ENCODE data around the gene HSPA1A.
"Not testable (repeated sequence)": the region's sequence is repeated elsewhere in the genome, so short reads cannot be mapped to it uniquely, and the experiment has no call there.

HSPA1A gene

DNA sequence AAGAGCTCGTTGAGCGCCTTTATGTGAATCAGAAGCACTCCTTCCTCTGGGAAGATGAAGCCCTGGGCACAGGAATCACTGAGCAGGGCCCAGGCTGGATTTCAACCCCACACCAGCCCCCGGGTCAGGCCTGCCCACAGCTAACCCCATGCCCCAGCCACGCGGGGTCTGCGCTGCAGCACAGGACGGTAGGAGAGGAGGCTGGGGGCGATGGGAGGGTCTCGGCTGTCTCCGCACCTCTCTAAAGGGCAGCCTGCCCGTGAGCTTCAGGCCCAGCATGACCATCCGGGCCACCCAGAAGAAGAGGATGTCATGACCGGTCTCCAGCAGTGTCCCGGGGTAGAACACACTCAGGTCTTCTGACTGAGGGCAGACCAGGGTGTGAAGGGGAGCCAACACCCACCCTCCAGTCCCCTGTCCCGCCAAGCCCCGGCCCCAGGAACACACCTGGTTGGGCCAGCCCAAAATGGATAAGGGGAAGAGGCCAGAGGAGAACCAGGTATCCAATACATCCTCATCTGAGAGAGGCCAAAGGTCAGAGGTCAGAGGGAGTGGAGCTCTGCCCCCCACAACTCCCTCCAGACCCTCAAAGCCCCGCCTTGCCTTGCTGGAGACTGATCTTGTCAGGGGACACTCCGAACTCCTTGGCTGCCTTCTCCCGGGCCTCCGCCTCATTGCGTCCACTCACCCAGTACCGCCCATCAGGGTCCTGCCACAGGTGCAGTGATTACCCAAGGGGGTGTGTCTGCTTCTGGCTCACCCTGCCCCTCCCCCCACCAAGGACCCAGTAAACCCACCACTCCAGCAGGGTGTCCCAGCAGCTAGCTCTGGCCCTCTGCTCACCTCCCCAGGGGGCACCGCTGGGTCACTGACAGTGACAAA is 33.9 kb upstream of the HSPA1A start:
- DNase-seq: no peak

DNA sequence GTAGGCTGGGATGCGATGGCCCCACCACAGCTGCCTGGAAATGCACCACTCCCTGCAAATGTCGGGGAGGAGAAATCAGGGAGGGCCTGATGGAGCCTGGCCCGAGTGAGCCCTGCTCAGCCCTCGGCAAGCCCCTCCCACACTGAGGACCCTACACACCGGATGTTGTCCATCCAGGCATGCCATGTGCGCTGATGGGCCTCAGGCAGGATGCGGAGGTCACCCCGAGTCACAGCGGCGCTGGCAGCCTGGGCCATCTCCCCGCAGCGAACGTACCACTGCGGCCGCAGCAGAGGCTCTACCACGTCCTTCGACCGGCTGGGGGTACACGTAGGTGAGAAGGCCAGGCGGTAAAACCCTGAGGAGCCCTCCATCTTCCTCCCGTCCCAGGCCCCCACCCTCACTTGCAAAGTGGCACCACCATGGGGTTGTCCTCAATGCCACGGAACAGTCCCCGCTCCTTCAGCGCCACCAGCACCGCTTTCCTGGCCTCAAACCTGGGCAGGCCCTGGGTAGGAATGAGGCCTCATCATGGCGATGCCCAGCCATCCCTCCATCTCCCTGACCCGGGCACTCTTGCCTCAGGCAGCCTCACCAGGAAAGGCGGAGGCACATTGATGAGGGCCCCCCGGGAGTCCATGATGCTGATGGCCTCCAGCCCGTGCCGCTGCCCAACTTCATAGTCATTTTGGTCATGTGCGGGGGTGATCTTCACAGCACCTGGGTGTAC is 33.1 kb upstream of the HSPA1A start:
- no peak for DNase-seq

DNA sequence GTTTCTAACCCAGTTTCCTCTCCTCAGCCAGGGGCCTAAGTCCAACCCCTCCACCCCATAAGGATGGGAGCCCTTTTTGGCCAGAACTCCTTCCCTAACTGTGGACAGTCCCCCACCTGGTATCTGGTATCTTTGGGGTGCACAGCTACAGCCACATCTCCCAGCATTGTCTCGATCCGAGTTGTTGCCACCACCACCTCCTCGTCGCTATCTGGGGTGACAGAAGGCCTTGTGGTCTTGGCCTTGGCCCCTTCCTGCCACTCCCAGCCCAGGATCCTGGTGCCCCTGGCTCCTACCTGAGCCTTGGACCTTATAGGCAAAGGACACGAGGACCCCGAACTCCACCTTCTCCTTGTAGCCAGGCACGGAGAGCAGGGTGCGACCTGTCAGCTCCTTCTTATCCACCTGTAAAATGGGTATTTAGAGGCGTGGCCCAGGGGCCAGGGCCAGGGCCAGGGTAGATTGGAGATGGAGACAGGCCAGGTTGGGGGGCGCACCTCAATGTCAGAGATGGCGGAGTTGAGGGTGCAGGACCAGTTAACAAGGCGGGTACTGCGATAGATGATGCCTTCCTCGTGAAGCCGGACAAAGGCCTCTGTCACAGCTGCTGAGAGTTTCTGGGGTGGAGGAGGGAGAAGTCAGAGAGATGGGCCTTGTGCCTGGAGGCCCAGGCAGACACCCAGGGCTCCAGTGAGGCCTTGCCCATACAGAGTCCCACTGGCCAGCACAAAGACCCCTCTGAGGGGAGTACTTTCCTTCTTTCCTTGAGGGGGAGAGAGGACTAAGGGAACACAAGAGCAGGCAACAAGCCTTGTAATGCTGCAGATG is 31.0 kb upstream of the HSPA1A start:
- DNase-seq: no peak

DNA sequence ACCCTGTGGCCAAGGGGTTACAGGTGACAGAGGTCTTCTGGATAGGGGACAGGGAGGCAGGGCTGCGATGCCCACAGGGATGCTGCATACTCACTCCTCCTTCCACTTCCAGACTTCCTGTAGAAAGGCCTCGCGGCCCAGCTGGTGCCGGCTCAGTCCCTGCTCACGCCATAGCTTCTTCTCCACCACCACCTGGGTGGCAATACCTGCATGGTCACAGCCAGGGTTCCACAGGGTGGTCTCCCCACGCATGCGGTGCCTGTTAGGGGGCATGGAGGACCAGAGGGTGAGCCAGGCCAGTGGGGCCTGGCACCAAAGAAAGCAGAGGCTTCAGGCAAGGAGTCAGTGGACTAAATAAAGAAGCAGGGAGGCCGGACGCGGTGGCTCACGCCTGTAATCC is 29.9 kb upstream of the HSPA1A start:
- no peak for DNase-seq

DNA sequence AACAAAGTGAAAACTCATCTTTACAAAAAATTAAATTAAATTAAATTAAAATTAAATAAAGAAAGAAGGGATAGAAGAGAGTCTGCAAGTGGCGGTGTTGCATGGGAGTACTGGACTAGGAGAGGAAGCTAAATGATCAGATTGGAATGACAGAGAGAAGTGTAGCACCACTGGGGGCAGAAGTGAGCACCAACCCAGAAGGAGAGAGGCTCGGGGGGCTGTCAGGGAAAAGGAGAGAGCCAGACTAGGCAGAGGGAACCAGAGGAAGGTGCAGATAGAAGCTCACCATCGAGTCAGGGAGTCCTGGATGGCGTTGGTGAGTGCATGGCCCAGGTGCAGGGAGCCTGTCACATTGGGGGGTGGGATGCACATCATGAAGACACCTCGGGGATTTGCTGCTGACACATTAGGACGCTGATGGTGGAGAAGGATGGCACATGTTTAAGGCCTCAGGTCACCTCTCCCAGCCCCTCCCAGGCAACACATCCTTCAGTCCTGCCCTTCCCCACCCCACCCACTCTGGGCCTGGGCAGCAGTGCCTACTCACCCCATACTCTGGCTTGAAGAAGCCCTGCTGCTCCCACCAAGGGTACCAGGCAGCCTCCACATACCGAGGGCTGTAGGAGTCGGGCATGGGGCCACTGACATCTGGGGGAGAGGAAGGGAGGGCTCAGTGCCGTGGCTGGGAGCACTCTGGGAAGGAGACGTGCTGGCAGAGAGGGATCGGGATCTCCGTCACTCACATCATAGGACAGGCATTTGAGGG is 23.8 kb upstream of the HSPA1A start:
- no peak for DNase-seq

DNA sequence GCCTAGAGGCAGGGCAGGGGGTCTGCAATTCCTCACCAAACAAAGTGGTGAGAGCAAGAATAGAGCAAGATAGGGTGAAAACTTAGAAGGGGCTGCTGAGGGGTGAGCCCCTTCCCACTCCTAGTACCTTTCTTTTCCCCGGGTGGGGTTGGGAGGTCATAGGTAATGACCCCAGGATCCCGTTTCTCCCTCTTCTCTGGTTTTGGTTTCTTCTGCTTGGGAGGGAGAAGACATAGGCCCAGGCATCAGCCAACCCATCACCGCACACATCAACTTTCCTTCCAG is 23.3 kb upstream of the HSPA1A start:
- no peak for DNase-seq

DNA sequence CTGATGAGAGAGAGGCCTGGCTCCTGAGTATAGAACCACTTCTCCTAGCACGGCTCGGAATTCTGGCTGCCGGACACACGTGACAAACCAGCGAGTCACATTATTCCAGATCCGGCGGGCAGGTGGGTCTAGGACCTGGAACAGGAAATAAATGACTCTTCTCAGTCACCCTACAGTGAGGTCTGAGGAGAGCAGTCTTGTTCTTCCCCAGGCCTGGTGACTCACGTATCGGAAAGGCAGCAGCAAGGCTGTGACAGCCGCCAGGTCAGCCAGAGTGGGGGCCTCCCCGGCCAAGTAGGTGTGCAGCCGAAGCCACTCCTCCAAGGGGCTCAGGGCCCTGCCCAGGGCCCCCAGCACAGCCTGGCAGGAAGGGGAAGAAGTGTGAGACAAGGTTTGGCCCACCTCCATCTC is 22.6 kb upstream of the HSPA1A start:
- no peak for DNase-seq

DNA sequence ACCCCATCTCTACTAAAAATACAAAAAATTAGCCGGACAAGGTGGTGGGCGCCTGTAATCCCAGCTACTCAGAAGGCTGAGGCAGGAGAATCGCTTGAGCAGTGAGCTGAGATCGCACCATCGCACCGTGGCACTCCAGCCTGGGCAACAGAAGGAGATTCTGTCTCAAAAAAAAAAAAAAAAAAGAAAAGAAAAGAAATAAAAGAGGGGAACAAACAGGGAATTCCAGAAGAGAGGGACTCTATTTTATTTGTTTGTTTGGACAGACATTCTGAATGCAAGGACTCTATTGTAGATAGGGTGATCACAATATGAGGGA is 21.5 kb upstream of the HSPA1A start:
- DNase-seq: not testable (repeated sequence)

DNA sequence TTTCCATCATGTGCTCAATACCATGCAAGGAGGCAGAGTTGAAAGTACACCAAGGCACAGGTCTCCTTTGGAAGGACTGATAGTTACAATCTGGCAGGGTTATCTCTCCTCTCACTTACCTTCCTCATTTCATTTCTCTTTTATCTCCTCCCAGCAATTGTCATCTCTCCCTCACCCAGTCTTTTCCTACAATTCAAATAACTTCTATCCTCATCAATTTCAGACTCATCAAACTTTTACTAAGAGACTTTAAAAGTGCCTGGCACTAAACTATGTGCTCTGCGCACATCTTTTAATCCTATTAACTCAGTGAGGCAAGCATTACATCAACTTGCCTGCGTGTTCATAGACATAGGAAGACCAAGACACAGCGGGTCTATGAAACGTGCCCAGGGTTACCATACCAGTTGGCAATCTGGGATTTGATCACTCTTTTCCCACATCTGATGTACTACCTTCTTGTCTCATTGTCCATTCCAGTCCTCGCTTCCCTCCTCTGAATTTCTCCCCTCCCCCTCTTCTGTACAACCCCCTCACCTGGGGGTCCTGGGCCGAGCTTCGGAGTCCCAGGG is 21.0 kb upstream of the HSPA1A start:
- DNase-seq: no peak

DNA sequence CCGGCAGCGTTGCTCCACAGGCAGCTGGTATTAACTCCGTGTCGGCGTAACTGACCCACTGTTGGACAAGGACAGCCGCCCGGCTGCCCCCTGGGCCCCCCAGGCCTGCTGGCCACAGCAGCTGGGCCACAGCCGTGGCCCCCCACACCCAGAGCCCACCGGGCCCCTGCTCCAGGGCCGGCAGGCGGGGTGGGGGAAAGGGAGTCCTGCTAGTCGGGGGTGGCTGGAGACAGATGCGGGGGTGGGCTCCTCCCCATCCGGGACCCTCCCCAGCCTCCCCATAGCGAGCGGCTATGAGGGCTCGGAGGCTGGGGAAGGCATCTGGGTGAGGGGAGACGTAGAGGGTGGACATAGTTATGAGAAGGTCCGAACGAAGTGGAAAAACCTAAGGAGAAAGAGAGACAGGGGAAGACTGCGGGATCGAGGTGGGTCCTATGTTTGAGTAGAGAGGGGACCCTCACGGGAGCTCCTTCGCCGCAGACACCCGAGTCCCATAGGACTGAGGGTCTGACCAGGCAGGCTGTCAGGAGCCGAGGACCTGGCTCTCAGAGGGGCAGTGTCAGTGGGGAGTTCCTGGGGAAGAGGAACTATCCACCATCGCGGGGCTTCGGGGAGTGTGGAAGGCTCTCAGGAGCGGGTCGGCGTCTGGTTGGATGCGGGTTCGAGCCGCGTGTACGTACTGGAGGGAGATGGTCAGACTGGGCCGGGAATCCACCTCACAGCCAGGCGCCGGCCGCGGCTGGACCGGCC is 20.3 kb upstream of the HSPA1A start:
- no peak for DNase-seq

DNA sequence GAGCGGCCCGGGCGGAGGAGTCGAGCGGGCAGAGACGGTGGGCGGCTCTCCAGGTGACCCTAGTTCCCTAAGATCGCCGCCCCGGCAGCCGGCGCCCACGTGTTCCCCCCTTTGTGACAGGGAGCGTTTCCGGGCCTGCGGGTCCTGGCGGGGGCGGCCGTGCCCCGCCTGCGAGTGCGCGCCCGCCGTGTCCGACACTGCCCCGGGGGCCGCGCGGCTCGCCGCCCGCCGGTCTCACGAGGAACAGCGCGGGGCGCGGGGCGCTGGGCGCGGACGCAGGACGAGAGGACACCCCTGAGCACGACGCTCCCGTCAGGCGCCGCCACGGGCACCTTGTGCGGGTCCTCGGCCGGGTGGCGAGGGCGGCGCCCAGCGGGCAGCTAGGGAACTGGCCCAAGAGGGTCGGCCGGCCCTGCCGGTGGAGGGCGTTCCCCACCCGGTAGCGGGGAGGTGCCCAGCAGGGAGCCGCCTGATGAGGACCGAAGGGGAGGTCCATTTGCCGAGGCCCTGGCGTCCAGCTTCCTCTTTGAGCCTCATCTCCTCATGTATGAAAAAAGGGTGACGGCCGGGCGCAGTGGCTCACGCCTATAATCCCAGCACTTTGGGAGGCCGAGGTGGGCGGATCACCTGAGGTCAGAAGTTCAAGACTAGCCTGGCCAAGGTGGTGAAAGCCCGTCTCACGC is 19.6 kb upstream of the HSPA1A start, which contains the start of gene VARS1:
Gene VARS1 (minus strand): TSS at position 137 of the 683 bp plus-strand sequence. CDS start 535 bp downstream, outside the sequence.
- DNase-seq: no peak

DNA sequence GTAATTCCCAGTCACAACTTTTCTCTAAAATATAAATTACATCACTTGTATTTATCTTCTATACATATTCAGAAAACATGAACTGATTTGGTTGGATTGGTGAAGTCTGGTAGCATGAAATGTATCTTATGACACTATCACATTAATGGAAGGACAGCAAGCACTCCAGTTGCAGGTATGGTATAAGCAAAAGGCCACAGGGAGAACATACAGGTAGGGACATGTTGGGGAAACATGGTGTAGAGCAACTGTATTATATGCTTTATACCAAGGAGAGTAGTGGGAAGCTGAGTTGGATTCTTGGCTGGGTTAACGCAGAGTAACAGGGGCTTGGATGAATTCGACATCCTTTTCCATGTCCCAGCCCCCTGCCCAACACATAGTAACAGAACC is 18.4 kb upstream of the HSPA1A start:
- no peak for DNase-seq

DNA sequence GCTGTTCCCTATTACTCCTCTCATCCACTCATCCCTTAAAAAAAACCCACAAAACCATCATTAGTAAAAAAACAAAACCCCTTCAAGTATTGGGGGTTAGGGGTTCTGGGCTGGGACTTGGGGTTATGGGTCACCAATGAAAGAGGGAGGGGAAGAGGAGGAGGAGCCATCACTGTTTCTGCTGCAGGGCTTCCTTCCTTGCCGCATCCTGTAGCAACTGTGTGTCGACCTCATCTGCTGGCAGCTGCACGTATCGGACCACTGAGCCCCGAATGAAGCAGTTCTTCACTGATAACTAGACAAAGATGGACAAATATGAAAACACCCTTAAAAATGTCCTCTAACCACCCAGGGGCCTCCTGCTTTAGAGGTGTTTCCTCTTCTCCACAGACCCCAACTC is 17.8 kb upstream of the HSPA1A start:
- no peak for DNase-seq

DNA sequence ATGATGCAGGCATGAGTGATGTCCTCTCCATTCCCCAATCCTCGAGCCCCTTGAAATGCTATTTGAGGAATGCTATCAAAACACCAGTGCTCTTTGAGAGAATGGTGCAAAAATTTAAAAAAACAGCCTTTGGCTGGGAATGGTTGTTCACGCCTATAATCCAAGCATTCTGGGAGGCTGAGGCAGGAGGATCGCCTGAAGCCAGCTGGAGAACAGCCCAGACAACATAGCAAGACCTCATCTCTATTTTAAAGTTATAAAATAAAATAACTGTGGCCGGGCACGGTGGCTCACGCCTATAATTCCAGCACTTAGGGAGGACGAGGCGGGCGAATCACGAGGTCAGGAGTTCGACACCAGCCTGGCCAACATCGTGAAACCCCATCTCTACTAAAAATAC is 15.6 kb upstream of the HSPA1A start:
- no peak for DNase-seq

DNA sequence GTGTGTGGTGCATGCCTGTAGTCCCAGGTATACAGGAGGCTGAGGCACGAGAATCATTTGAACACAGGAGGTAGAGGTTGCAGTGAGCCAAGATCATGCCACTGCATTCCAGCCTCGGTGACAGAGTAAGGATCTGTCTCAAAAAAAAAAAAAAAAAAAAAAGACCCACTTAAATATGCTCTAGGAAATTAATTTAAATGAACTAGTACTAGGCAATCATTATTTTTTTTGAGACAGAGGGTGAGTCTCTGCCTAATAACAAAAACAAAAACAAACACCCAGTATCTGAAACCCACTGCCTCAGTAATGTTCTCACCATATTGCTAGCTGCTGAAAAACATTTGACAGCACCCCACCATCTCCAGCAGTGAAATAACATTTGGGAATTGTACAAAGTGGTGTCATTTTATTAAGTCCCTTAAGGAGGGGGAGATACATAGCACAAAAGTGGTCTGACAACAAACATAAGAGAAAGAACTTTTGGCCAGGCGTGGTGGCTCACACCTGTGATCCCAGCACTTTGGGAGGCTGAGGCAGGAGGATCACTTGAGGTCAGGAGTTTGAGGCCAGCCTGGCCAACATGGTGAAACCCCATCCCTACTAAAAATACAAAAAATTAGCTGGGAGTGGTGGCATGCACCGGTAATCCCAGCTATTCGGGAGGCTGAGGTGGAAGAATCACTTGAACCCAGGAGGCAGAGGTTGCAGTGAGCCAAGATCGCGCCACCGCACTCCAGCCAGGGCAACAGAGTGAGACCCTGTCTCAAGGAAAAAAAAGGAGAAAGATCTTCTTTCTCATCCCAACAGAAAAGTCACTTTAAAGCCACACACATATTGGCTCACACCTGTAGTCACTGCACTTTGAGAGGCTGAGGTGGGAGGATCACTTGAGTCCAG is 14.1 kb upstream of the HSPA1A start:
- not testable (repeated sequence) for DNase-seq

DNA sequence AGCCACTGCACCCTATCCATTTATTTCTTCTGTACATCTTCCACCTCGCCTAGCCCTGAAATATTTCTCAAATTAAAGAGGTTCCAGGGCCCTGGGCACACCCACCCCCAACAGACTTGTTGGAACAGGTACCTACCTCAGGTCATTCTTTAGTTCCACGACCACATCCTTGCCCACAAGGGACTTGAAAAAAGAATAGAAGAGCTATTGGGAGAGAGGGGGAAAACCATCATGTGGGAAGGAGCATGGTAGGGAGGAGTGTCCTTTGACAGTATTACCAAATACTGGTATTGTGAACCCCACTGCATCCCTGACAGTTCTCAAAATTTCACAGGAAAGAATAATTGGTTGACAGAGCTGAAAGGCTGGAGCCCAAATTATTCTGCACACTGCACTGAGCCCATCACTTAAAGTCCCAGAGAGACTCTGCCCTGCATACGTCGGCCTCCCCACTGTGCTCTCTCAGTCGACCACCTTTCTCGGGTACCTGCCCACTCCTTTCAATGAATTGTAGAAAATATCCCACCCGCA is 9.3 kb upstream of the HSPA1A start:
- DNase-seq: no peak

DNA sequence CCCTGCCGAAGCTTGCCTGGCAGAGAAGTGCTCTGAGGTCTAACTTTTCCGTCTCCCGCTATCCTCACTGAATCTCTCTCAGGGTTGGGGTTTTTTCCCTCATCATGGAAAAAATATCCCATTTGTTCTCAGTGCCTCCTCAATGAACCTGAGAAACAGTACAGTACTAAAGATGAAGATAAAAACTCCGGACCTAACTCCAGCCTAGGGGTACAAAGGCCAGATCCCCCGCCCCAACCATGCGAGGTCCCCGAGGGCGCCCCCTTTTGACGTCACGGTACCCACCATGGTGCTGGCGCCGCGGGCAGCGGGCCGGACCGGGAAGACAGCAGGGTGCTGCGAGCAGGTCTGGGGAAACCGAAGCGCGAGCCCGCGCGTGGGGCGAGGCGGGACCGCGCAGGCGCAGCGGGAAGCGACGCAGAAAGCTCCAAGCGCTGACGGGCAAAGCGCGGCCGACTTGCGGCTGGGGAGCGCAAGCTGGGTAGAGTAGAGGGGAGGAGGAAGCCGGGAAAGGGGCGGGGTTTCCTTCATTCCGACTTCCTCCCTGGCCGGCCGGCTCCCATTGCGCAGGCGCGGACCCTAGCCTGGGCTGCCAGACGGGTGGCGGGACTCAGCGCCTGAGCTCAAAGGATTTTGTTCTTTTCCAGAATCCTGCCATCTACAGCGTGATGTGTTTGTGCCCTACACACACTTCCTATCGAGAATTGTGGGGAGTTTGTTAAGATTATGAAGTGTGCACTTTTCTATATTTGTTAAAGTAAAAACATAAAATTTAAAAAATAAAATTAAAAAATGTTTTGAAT is 8.7 kb upstream of the HSPA1A start, which contains the start of gene LSM2:
Gene LSM2 (minus strand): TSS at position 497 of the 803 bp plus-strand sequence. CDS start 209 bp downstream, at position 288.
- peak; percentile 75 for DNase-seq

DNA sequence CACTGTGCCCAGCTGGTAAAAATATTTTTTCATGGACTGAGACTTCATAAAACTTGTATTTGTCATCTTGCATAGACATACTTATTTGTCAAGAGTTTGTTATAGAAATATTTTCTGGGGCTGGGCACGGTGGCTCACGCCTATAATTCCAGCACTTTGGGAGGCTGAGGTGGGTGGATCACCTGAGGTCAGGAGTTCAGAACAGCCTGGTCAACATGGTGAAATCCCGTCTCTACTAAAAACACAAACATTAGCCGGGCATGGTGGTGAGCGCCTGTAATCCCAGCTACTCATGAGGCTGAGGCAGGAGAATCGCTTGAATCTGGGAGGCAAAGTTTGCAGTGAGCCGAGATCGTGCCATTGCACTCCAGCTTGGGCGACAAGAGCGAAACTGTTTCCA is 6.7 kb upstream of the HSPA1A start:
- DNase-seq: not testable (repeated sequence)

DNA sequence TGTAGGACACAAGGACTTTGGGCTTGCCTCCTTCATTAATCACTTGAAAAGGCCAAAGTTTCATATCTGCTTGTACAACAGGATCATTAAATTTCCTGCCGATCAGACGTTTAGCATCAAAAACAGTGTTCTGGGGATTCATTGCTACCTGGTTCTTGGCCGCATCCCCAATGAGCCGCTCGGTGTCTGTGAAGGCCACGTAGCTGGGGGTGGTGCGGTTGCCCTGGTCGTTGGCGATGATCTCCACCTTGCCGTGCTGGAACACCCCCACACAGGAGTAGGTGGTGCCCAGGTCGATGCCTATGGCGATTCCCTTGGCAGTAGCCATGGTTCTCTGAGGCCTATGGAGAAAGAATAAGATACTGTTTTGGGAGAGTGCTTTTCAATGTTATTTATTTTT is 3.7 kb upstream of the HSPA1A start:
- DNase-seq: no peak

Data from NCI-H187 treated with DMSO at 0.1 percent for 48 hours (cell line).